ENCODE results near the gene HIRIP3.
A peak's percentile ranks its signal among the peaks of the same experiment; 100 is the strongest.
"Not testable (repeated sequence)": the region's sequence is repeated elsewhere in the genome, so short reads cannot be mapped to it uniquely, and the experiment has no call there.

The HIRIP3 gene

GRCh38 chr16:29995324-29995910, at the start of gene HIRIP3:
HIRIP3 (minus strand) TSS chr16:29995617; CDS start chr16:29995605, 12 bp downstream.
- Histone ChIP-seq H3K4me1 (ENCODE audit: control insufficient read depth, insufficient read depth, low read length) (peaks cover 3% of the 10 kb centered on the region), H3K4me3 (ENCODE audit: low read depth, low read length) (peak within 1 kb of the TSS; percentile 83), H3K9ac (ENCODE audit: low read depth, low read length) (peak within 1 kb of the TSS; percentile 90), H3K36me3 (ENCODE audit: control insufficient read depth, insufficient read depth, low read length) (peaks cover 20% of the 10 kb centered on the region), H3K9me3 (ENCODE audit: control insufficient read depth, insufficient read depth, low read length) (no peaks in the 10 kb centered on the region), H3K27me3 (ENCODE audit: control insufficient read depth, insufficient read depth, low read length) (no peaks in the 10 kb centered on the region)

GRCh38 chr16:30041841-30042240, 46.4 kb upstream of the HIRIP3 start:
- no peak overlapping the region for H3K9ac ChIP-seq (ENCODE audit: low read depth, low read length)
- H3K4me1 ChIP-seq (ENCODE audit: control insufficient read depth, insufficient read depth, low read length), result no peaks in the 10 kb centered on the region
- H3K36me3 ChIP-seq (ENCODE audit: control insufficient read depth, insufficient read depth, low read length), result no peaks in the 10 kb centered on the region
- H3K9me3 ChIP-seq (ENCODE audit: control insufficient read depth, insufficient read depth, low read length), result no peaks in the 10 kb centered on the region
- peaks cover 6% of the 10 kb centered on the region for H3K27me3 ChIP-seq (ENCODE audit: control insufficient read depth, insufficient read depth, low read length)
- H3K4me3 ChIP-seq (ENCODE audit: low read depth, low read length), result no peak overlapping the region

- H3K9ac ChIP-seq (ENCODE audit: low read depth, low read length); H3K4me1 ChIP-seq (ENCODE audit: control insufficient read depth, insufficient read depth, low read length); H3K4me3 ChIP-seq (ENCODE audit: low read depth, low read length); H3K9me3 ChIP-seq (ENCODE audit: control insufficient read depth, insufficient read depth, low read length); H3K27me3 ChIP-seq (ENCODE audit: control insufficient read depth, insufficient read depth, low read length); H3K36me3 ChIP-seq (ENCODE audit: control insufficient read depth, insufficient read depth, low read length): not testable (repeated sequence)
Observed at GRCh38 chr16:30040690-30041089, 45.3 kb upstream of the HIRIP3 start.

GRCh38 chr16:30040221-30040620, 44.8 kb upstream of the HIRIP3 start:
- Histone ChIP-seq H3K9me3 (ENCODE audit: control insufficient read depth, insufficient read depth, low read length) (no peaks in the 10 kb centered on the region), H3K27me3 (ENCODE audit: control insufficient read depth, insufficient read depth, low read length) (peaks cover 2% of the 10 kb centered on the region), H3K4me1 (ENCODE audit: control insufficient read depth, insufficient read depth, low read length) (no peaks in the 10 kb centered on the region), H3K4me3 (ENCODE audit: low read depth, low read length) (no peak overlapping the region), H3K9ac (ENCODE audit: low read depth, low read length) (no peak overlapping the region), H3K36me3 (ENCODE audit: control insufficient read depth, insufficient read depth, low read length) (no peaks in the 10 kb centered on the region)

GRCh38 chr16:30033270-30033669, 37.9 kb upstream of the HIRIP3 start:
- Histone ChIP-seq H3K9me3 (ENCODE audit: control insufficient read depth, insufficient read depth, low read length) (no peaks in the 10 kb centered on the region), H3K4me3 (ENCODE audit: low read depth, low read length) (no peak overlapping the region), H3K4me1 (ENCODE audit: control insufficient read depth, insufficient read depth, low read length) (peaks cover 7% of the 10 kb centered on the region), H3K36me3 (ENCODE audit: control insufficient read depth, insufficient read depth, low read length) (no peaks in the 10 kb centered on the region), H3K27me3 (ENCODE audit: control insufficient read depth, insufficient read depth, low read length) (peaks cover 12% of the 10 kb centered on the region), H3K9ac (ENCODE audit: low read depth, low read length) (no peak overlapping the region)

GRCh38 chr16:30032083-30032819, 36.8 kb upstream of the HIRIP3 start:
- peak overlapping the region; percentile 49 for H3K4me3 ChIP-seq (ENCODE audit: low read depth, low read length)
- peaks cover 12% of the 10 kb centered on the region for H3K27me3 ChIP-seq (ENCODE audit: control insufficient read depth, insufficient read depth, low read length)
- no peak overlapping the region for H3K9ac ChIP-seq (ENCODE audit: low read depth, low read length)
- peaks cover 7% of the 10 kb centered on the region for H3K4me1 ChIP-seq (ENCODE audit: control insufficient read depth, insufficient read depth, low read length)
- H3K9me3 ChIP-seq (ENCODE audit: control insufficient read depth, insufficient read depth, low read length), result no peaks in the 10 kb centered on the region
- H3K36me3 ChIP-seq (ENCODE audit: control insufficient read depth, insufficient read depth, low read length), result no peaks in the 10 kb centered on the region

- Histone ChIP-seq H3K4me1 (ENCODE audit: control insufficient read depth, insufficient read depth, low read length) (peaks cover 7% of the 10 kb centered on the region), H3K27me3 (ENCODE audit: control insufficient read depth, insufficient read depth, low read length) (peaks cover 12% of the 10 kb centered on the region), H3K9ac (ENCODE audit: low read depth, low read length) (no peak overlapping the region), H3K36me3 (ENCODE audit: control insufficient read depth, insufficient read depth, low read length) (peaks cover 3% of the 10 kb centered on the region), H3K4me3 (ENCODE audit: low read depth, low read length) (peak overlapping the region; percentile 49), H3K9me3 (ENCODE audit: control insufficient read depth, insufficient read depth, low read length) (no peaks in the 10 kb centered on the region)
Observed at GRCh38 chr16:30031477-30031918, 36.1 kb upstream of the HIRIP3 start.

GRCh38 chr16:30030841-30031413, 35.5 kb upstream of the HIRIP3 start, which contains the start of gene TLCD3B:
TLCD3B (minus strand) TSS chr16:30031271; CDS start chr16:30030527, 744 bp downstream.
- no peak within 1 kb of the TSS for H3K9ac ChIP-seq (ENCODE audit: low read depth, low read length)
- peaks cover 7% of the 10 kb centered on the region for H3K4me1 ChIP-seq (ENCODE audit: control insufficient read depth, insufficient read depth, low read length)
- H3K36me3 ChIP-seq (ENCODE audit: control insufficient read depth, insufficient read depth, low read length), result peaks cover 5% of the 10 kb centered on the region
- H3K4me3 ChIP-seq (ENCODE audit: low read depth, low read length), result peak within 1 kb of the TSS; percentile 56
- no peaks in the 10 kb centered on the region for H3K9me3 ChIP-seq (ENCODE audit: control insufficient read depth, insufficient read depth, low read length)
- H3K27me3 ChIP-seq (ENCODE audit: control insufficient read depth, insufficient read depth, low read length), result peaks cover 12% of the 10 kb centered on the region

- Histone ChIP-seq H3K4me1 (ENCODE audit: control insufficient read depth, insufficient read depth, low read length) (peaks cover 7% of the 10 kb centered on the region), H3K36me3 (ENCODE audit: control insufficient read depth, insufficient read depth, low read length) (peaks cover 11% of the 10 kb centered on the region), H3K9me3 (ENCODE audit: control insufficient read depth, insufficient read depth, low read length) (no peaks in the 10 kb centered on the region), H3K9ac (ENCODE audit: low read depth, low read length) (no peak overlapping the region), H3K4me3 (ENCODE audit: low read depth, low read length) (peak overlapping the region; percentile 56), H3K27me3 (ENCODE audit: control insufficient read depth, insufficient read depth, low read length) (peaks cover 11% of the 10 kb centered on the region)
Observed at GRCh38 chr16:30030011-30030685, 34.7 kb upstream of the HIRIP3 start.

GRCh38 chr16:30028438-30029076, 33.1 kb upstream of the HIRIP3 start:
- Histone ChIP-seq H3K4me3 (ENCODE audit: low read depth, low read length) (no peak overlapping the region), H3K4me1 (ENCODE audit: control insufficient read depth, insufficient read depth, low read length) (peaks cover 7% of the 10 kb centered on the region), H3K9ac (ENCODE audit: low read depth, low read length) (no peak overlapping the region), H3K36me3 (ENCODE audit: control insufficient read depth, insufficient read depth, low read length) (peaks cover 11% of the 10 kb centered on the region), H3K9me3 (ENCODE audit: control insufficient read depth, insufficient read depth, low read length) (no peaks in the 10 kb centered on the region), H3K27me3 (ENCODE audit: control insufficient read depth, insufficient read depth, low read length) (peaks cover 5% of the 10 kb centered on the region)
